ENCODE results near the gene ZNF223. TPM values are rescaled to one million over a fixed set of nuclear protein-coding genes. Genes with fewer than 3 reads are reported as not detected.

ZNF223 gene
- total RNA-seq, 2 donors from 2014 or later: 2.6 to 4.6 TPM

GRCh38 chr19:44113784-44114390 lies 62.1 kb downstream of the ZNF223 start:
- Histone ChIP-seq H3K4me3 (peak overlapping the region; percentile 70 to 72), H3K27ac (peak overlapping the region; percentile 13 to 67 (median 52)), H3K9me3 (peaks cover 0 to 18% (median 0%) of the 10 kb centered on the region in 3 donors), H3K4me1 (peaks cover 22% of the 10 kb centered on the region), H3K36me3 (replicated peaks in 1 of 2; ENCODE audit: insufficient read depth in 1 of 2, low read depth in 2 of 2) (peaks cover 3 to 6% of the 10 kb centered on the region in 2 donors), H3K27me3 (no peaks in the 10 kb centered on the region)
- peak in 1 of 4 donors; percentile 13 for DNase-seq
- intact Hi-C loops (cut with DNase I): loop anchor here (10.0 kb wide), 2 partner anchors 51 to 109 kb away; partner anchors contain the start of genes ZNF226 and ZNF230
- TF ChIP-seq CTCF (IDR thresholded peaks at IDR 0.05) (no peak), POLR2A (IDR thresholded peaks at IDR 0.05) (no peak)
- ATAC-seq: no peak
- 2% methylated on average over 18 of the region's 18 CpGs for WGBS, 2 donors

Small RNA genes lying within 50 kb of the gene (small RNA-seq; reads per million reads assigned to genes)
- not detected for gene RNU6-902P

Other genes with a start within 250 kb of the ZNF223 start
- not detected for gene LYPD5, start 249.6 kb upstream of the ZNF223 start, total RNA-seq
- gene ZNF283, start 224.7 kb upstream of the ZNF223 start, total RNA-seq: 1 to 10 TPM; 3.6 to 6.6 TPM
- under 1 TPM in 1 of 2 donors, not detected in 1; 0.78 TPM for gene ZNF404, start 168.1 kb upstream of the ZNF223 start, total RNA-seq
- 10 to 100 TPM in 1 of 2 donors, 1 to 10 TPM in 1; 8.0 to 19.8 TPM for gene ZNF45, start 116.8 kb upstream of the ZNF223 start, total RNA-seq
- gene ZNF221, start 100.8 kb upstream of the ZNF223 start, total RNA-seq: 1 to 10 TPM; 1.3 to 4.7 TPM
- gene ZNF155, start 67.8 kb upstream of the ZNF223 start, total RNA-seq: 1 to 10 TPM in 1 of 2 donors, under 1 TPM in 1; 0.99 to 3.4 TPM
- gene ZNF230, start 49.1 kb upstream of the ZNF223 start, total RNA-seq: 1 to 10 TPM in 1 of 2 donors, not detected in 1; 2.9 TPM
- 1 to 10 TPM in 1 of 2 donors, not detected in 1; 2.1 TPM for gene ZNF222, start 26.7 kb upstream of the ZNF223 start, total RNA-seq
- gene ZNF284, start 20.1 kb downstream of the ZNF223 start, total RNA-seq: 1 to 10 TPM; 1.3 to 2.1 TPM
- gene ZNF224, start 42.3 kb downstream of the ZNF223 start, total RNA-seq: 10 to 100 TPM; 19.1 to 20.5 TPM
- gene ZNF225, start 61.4 kb downstream of the ZNF223 start, total RNA-seq: 1 to 10 TPM; 2.0 to 2.9 TPM
- gene ZNF234, start 89.5 kb downstream of the ZNF223 start, total RNA-seq: 1 to 10 TPM; 2.3 to 4.9 TPM
- 10 to 100 TPM in 1 of 2 donors, 1 to 10 TPM in 1; 4.6 to 13.5 TPM for gene ZNF226, start 113.1 kb downstream of the ZNF223 start, total RNA-seq
- 1 to 10 TPM; 4.3 to 8.0 TPM for gene ZNF227, start 160.5 kb downstream of the ZNF223 start, total RNA-seq
- gene ZNF233, start 207.8 kb downstream of the ZNF223 start, total RNA-seq: under 1 TPM in 1 of 2 donors, not detected in 1; 0.78 TPM

All from body of pancreas (tissue), 4 donors.